HEK293 (cell line): Measurements from ENCODE around the gene FOXP1.
"Not testable (repeated sequence)": the region's sequence is repeated elsewhere in the genome, so short reads cannot be mapped to it uniquely, and the experiment has no call there.

Experiments used
- CTCF ChIA-PET: fragments of 350-600 bp; formaldehyde crosslinking; extraction: SDS; loops from one replicate; lab custom pipeline; 2021; ENCODE audit warnings: antibody characterized with exemption; lab: Yijun Ruan, JAX
- POLR2A ChIA-PET: fragments of 300-600 bp; formaldehyde crosslinking; extraction: SDS; loops from one replicate; lab custom pipeline; 2020; ENCODE audit warnings: antibody characterized with exemption, inconsistent platforms; lab: Yijun Ruan, JAX
- H3K27ac ChIP-seq: fragments of 200-500 bp; sonication (Bioruptor generic); 2 replicates; pipeline ENCODE4 v1.5.1; 2014; ENCODE audit warnings: low read depth, low read length, control low read depth, inconsistent platforms; ENCODE audit errors: extremely low read depth
- H3K36me3 ChIP-seq, 2 experiments: fragments of 200-500 bp in 1 of 2; sonication (Bioruptor generic) in 1 of 2; 1 replicate in 1 of 2; 2 replicates in 1 of 2; pipeline ENCODE4 v1.5.1; 2014 to 2017; ENCODE audit warnings: inconsistent platforms in 2 of 2, low read length in 2 of 2; ENCODE audit not compliant: control insufficient read depth in 2 of 2, insufficient read depth in 1 of 2
- H3K4me1 ChIP-seq: fragments of 200-500 bp; sonication (Bioruptor generic); 2 replicates; pipeline ENCODE4 v1.5.1; 2014; ENCODE audit warnings: mild to moderate bottlenecking, low read length, inconsistent platforms; ENCODE audit not compliant: control insufficient read depth, insufficient read depth
- H3K4me3 ChIP-seq: 2 replicates; pipeline ENCODE4 v1.5.1; 2011; ENCODE audit warnings: low read depth, mild to moderate bottlenecking, control low read depth, low read length, moderate library complexity
- H3K9me3 ChIP-seq: fragments of 200-500 bp; sonication (Bioruptor generic); 2 replicates; pipeline ENCODE4 v1.5.1; 2014; ENCODE audit warnings: low read depth, low read length, inconsistent platforms; ENCODE audit not compliant: control insufficient read depth, insufficient read depth
- ELK4 ChIP-seq: IDR thresholded peaks from 2 replicates; pipeline ENCODE4 v1.6.1; 2011; ENCODE audit warnings: mild to moderate bottlenecking, low read depth, low read length, borderline replicate concordance
- KLF1 ChIP-seq: fragments of 450-650 bp; formaldehyde crosslinking; IDR thresholded peaks from 2 replicates; pipeline ENCODE4 v1.5.1; 2016; ENCODE audit warnings: missing biosample characterization, missing genetic modification characterization
- KLF8 ChIP-seq: fragments of 450-650 bp; formaldehyde crosslinking; IDR thresholded peaks from 2 replicates; pipeline ENCODE4 v1.5.1; 2016; ENCODE audit warnings: missing biosample characterization, missing genetic modification characterization
- ZBTB48 ChIP-seq: fragments of 450-650 bp; formaldehyde crosslinking; IDR thresholded peaks from 2 replicates; pipeline ENCODE4 v1.5.1; 2016; ENCODE audit warnings: missing biosample characterization, missing genetic modification characterization
- ZFP69B ChIP-seq: fragments of 450-650 bp; formaldehyde crosslinking; IDR thresholded peaks from 2 replicates; pipeline ENCODE4 v1.5.1; 2016; ENCODE audit warnings: missing biosample characterization, missing genetic modification characterization
- ZNF132 ChIP-seq: fragments of 450-650 bp; formaldehyde crosslinking; IDR thresholded peaks from 2 replicates; pipeline ENCODE4 v1.5.1; 2017; ENCODE audit warnings: missing biosample characterization, missing genetic modification characterization, borderline replicate concordance
- ZNF146 ChIP-seq: fragments of 450-650 bp; formaldehyde crosslinking; IDR thresholded peaks from 2 replicates; pipeline ENCODE4 v1.5.1; 2016; ENCODE audit warnings: missing biosample characterization, missing genetic modification characterization
- ZNF239 ChIP-seq: fragments of 450-650 bp; formaldehyde crosslinking; IDR thresholded peaks from 2 replicates; pipeline ENCODE4 v1.5.1; 2016; ENCODE audit warnings: missing biosample characterization, missing genetic modification characterization
- ZNF426 ChIP-seq: fragments of 450-650 bp; formaldehyde crosslinking; IDR thresholded peaks from 2 replicates; pipeline ENCODE4 v1.5.1; 2017; ENCODE audit warnings: missing biosample characterization, missing genetic modification characterization, mild to moderate bottlenecking, inconsistent platforms, moderate library complexity
- ZNF571 ChIP-seq: fragments of 450-650 bp; formaldehyde crosslinking; IDR thresholded peaks from 2 replicates; pipeline ENCODE4 v1.5.0; 2017; ENCODE audit warnings: missing biosample characterization, missing genetic modification characterization
- ZNF623 ChIP-seq: fragments of 450-650 bp; formaldehyde crosslinking; IDR thresholded peaks from 2 replicates; pipeline ENCODE4 v1.5.1; 2016; ENCODE audit warnings: missing biosample characterization, missing genetic modification characterization
- ZNF658 ChIP-seq: fragments of 450-650 bp; formaldehyde crosslinking; IDR thresholded peaks from 2 replicates; pipeline ENCODE4; 2016; ENCODE audit warnings: missing biosample characterization, missing genetic modification characterization
- ZNF670 ChIP-seq: fragments of 450-650 bp; formaldehyde crosslinking; IDR thresholded peaks from 2 replicates; pipeline ENCODE4 v1.5.1; 2016; ENCODE audit warnings: missing biosample characterization, missing genetic modification characterization, low read depth
- ZNF677 ChIP-seq: fragments of 450-650 bp; IDR thresholded peaks from 2 replicates; pipeline ENCODE4 v1.5.0; 2018; ENCODE audit warnings: missing biosample characterization, mild to moderate bottlenecking, missing genetic modification characterization, moderate library complexity
- ZNF768 ChIP-seq: fragments of 450-650 bp; formaldehyde crosslinking; IDR thresholded peaks from 2 replicates; pipeline ENCODE4 v1.5.1; 2018; ENCODE audit warnings: missing biosample characterization, mild to moderate bottlenecking, missing genetic modification characterization
- ZSCAN5A ChIP-seq: fragments of 450-650 bp; formaldehyde crosslinking; IDR thresholded peaks from 2 replicates; pipeline ENCODE4 v1.5.1; 2016; ENCODE audit warnings: missing biosample characterization, missing genetic modification characterization
- ZXDB ChIP-seq: fragments of 450-650 bp; formaldehyde crosslinking; IDR thresholded peaks from 2 replicates; pipeline ENCODE4 v1.5.1; 2016; ENCODE audit warnings: missing biosample characterization, missing genetic modification characterization
- TF ChIP-seq, protein P1 (sequence below): fragments of 450-650 bp; formaldehyde crosslinking; IDR thresholded peaks from 2 replicates; pipeline ENCODE4 v1.5.1; 2017; ENCODE audit warnings: missing biosample characterization, missing genetic modification characterization

The FOXP1 gene

GRCh38 chr3:71014616-71015015 lies 568.9 kb downstream of the FOXP1 start:
- H3K9me3 ChIP-seq, H3K4me1 ChIP-seq: not testable (repeated sequence)
- peaks cover 0 to 13% of the 10 kb centered on the region in 2 experiments; a peak in 1 of 3 replicates for H3K36me3 ChIP-seq
- TF ChIP-seq ZNF146 (tag by site-specific recombination): peak; percentile 93
- TF ChIP-seq, all 188 proteins: peak for 1; not testable (repeated sequence) for 187
- H3K27ac ChIP-seq, CTCF ChIA-PET, POLR2A ChIA-PET, H3K4me3 ChIP-seq: not testable (repeated sequence)

- peaks cover 0 to 13% of the 10 kb centered on the region in 2 experiments; a peak in 1 of 3 replicates for H3K36me3 ChIP-seq
- H3K4me3 ChIP-seq: no peak overlapping the region
- CTCF ChIA-PET: interaction anchor here (0.6 to 1.0 kb wide), 2 partner anchors 16 to 636 kb away, joined by 3 read pairs; no protein-coding TSS in a partner anchor
- no peaks in the 10 kb centered on the region for H3K9me3 ChIP-seq
- H3K27ac ChIP-seq: no peak overlapping the region
- TF ChIP-seq ZNF239 (tag by site-specific recombination): no peak
- TF ChIP-seq ZNF677 (tag by site-specific recombination): no peak
- no peak for TF ChIP-seq ZNF426 (tag by site-specific recombination)
- TF ChIP-seq ZNF132 (tag by site-specific recombination): no peak
- no peak for TF ChIP-seq ZNF571 (tag by site-specific recombination)
- TF ChIP-seq ZBTB48 (tag by site-specific recombination): no peak
- TF ChIP-seq ZNF623: no peak
- no peak for TF ChIP-seq ZNF658 (tag by site-specific recombination)
- TF ChIP-seq, protein P1, sequence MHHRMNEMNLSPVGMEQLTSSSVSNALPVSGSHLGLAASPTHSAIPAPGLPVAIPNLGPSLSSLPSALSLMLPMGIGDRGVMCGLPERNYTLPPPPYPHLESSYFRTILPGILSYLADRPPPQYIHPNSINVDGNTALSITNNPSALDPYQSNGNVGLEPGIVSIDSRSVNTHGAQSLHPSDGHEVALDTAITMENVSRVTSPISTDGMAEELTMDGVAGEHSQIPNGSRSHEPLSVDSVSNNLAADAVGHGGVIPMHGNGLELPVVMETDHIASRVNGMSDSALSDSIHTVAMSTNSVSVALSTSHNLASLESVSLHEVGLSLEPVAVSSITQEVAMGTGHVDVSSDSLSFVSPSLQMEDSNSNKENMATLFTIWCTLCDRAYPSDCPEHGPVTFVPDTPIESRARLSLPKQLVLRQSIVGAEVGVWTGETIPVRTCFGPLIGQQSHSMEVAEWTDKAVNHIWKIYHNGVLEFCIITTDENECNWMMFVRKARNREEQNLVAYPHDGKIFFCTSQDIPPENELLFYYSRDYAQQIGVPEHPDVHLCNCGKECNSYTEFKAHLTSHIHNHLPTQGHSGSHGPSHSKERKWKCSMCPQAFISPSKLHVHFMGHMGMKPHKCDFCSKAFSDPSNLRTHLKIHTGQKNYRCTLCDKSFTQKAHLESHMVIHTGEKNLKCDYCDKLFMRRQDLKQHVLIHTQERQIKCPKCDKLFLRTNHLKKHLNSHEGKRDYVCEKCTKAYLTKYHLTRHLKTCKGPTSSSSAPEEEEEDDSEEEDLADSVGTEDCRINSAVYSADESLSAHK (tag by site-specific recombination): no peak
- TF ChIP-seq ZXDB (tag by site-specific recombination): no peak
- no peak for TF ChIP-seq ZSCAN5A (tag by site-specific recombination)
- TF ChIP-seq KLF8 (tag by site-specific recombination): no peak
- no peak for TF ChIP-seq ZFP69B
- no peak for TF ChIP-seq KLF1 (tag by site-specific recombination)
- no peak for TF ChIP-seq ZNF768
- TF ChIP-seq ZNF670 (tag by site-specific recombination): no peak
- TF ChIP-seq ELK4: no peak
- TF ChIP-seq, all 188 proteins: peak for 0
- H3K4me1 ChIP-seq: peaks cover 3% of the 10 kb centered on the region; the same call in 1 of the 2 replicates
- POLR2A ChIA-PET: no interaction called here
Observed at GRCh38 chr3:71012971-71013370, 570.6 kb downstream of the FOXP1 start.
